ENCODE measurements around the gene GRK2.
"Not testable (repeated sequence)": the region's sequence is repeated elsewhere in the genome, so short reads cannot be mapped to it uniquely, and the experiment has no call there.

DNA sequence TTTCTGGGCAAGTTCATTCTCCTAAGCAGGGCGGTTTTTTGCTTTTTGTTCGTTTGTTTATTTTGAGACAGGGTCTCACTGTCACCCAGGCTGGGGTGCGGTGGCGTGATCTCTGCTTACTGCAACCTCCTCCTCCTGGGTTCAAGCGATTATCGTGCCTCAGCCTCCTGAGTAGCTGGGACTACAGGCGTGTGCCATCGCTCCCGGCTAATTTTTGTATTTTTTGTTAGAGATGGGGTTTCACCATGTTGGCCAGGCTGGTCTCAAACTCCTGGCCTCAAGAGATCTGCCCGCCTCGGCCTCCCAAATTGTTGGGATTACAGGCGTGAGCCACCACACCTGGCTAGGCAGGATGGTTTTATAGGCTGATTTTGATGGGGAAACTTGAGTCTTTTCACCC, 52.6 kb downstream of the GRK2 start:
- TF ChIP-seq, protein P1, sequence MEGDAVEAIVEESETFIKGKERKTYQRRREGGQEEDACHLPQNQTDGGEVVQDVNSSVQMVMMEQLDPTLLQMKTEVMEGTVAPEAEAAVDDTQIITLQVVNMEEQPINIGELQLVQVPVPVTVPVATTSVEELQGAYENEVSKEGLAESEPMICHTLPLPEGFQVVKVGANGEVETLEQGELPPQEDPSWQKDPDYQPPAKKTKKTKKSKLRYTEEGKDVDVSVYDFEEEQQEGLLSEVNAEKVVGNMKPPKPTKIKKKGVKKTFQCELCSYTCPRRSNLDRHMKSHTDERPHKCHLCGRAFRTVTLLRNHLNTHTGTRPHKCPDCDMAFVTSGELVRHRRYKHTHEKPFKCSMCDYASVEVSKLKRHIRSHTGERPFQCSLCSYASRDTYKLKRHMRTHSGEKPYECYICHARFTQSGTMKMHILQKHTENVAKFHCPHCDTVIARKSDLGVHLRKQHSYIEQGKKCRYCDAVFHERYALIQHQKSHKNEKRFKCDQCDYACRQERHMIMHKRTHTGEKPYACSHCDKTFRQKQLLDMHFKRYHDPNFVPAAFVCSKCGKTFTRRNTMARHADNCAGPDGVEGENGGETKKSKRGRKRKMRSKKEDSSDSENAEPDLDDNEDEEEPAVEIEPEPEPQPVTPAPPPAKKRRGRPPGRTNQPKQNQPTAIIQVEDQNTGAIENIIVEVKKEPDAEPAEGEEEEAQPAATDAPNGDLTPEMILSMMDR (IDR thresholded peaks at IDR 0.05): not testable (repeated sequence)
- TF ChIP-seq POLR2A (IDR thresholded peaks at IDR 0.05): not testable (repeated sequence)
